ENCODE measurements around the gene ZNF684.
"Not testable (repeated sequence)": the region's sequence is repeated elsewhere in the genome, so short reads cannot be mapped to it uniquely, and the experiment has no call there.

ZNF684 gene

DNA sequence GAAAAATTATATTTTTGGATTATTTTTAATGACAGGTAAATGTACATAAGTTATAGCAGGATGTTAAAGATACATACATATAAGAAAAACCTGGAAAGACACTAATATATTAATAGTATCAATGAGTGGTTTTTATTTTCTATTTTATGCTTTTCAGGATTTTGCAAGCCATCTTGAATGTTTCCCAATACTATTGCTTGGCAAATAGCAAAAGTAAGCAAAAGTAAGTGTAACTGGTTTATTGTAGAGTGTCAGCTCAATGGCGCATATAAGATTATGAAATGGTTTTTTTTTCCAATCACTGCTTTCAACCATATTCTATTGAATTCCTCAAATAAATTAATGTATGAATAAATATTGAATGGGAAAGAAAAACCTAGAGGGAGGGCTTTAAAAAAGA lies 36.4 kb downstream of the ZNF684 start:
- no peak for DNase-seq (ENCODE audit: low read depth in 1 of 2, low spot score in 1 of 2)

DNA sequence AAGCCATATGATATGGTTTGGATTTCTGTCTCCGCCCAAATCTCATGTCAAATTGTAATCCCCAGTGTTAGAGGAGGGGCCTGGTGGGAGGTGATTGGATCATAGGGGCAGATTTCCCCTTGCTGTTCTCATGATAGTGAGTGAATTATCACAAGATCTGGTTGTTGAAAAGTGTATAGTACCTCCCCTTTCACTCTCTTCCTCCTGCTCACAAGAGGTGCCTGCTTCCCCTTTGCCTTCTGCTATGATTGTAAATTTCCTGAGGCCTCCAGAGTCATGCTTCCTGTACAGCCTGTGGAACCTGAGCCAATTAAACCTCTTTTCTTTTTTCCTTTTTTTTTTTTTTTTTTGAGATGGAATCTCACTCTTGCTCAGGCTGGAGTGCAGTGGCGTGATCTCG lies 43.4 kb downstream of the ZNF684 start:
- DNase-seq (ENCODE audit: low read depth in 1 of 2, low spot score in 1 of 2): not testable (repeated sequence)

DNA sequence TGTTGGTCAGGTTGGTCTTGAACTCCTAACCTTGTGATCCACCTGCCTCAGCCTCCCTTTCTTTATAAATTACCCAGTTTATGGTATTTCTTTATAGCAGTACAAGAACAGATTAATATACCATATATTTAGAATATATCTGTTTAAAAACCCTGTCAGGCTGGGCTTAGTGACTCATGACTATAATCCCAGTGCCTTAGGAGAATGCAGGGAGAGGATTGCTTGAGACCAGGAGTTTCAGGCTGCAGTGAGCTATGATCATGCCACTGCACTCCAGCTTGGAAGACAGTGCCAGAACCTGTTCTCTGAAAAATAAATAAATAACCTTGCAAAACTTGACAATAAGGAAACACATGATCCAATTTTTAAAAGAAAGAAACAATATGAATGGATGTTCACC lies 43.9 kb downstream of the ZNF684 start:
- no peak for DNase-seq (ENCODE audit: low read depth in 1 of 2, low spot score in 1 of 2)

DNA sequence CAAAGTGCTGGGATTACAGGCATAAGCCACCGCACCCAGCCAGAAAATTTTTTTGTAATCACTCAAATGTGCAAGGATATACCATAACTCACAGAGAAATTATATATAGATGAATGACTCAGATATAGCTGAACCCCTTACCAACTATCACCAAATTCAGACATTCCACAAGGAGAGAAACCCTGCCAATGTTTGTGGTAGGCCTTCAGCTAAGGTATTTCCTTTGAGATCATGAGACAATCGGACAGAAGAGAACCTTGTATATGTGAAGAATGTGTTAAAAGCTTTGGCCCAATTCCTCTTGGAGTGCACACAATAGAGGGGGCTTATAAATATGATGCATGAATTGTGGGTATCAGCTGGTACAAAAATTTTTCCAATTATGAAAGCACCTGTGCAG lies 50.7 kb downstream of the ZNF684 start:
- no peak for DNase-seq (ENCODE audit: low read depth in 1 of 2, low spot score in 1 of 2)

DNA sequence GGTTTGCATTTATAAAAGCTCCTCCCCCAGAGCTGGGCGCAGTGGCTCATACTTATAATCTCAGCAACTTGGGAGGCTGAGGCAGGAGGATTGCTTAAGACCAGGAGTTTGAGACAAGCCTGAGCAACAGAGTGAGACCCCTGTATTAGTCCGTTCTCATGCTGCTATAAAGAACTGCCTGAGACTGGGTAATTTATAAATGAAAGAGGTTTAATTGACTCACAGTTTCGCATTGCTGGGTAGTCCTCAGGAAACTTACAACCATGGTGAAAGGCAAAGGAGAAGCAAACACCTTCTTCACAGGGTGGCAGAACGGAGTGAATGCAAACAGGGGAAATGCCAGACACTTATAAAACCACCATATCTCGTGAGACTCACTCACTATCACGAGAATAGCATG lies 52.5 kb downstream of the ZNF684 start:
- no peak for DNase-seq (ENCODE audit: low read depth in 1 of 2, low spot score in 1 of 2)

DNA sequence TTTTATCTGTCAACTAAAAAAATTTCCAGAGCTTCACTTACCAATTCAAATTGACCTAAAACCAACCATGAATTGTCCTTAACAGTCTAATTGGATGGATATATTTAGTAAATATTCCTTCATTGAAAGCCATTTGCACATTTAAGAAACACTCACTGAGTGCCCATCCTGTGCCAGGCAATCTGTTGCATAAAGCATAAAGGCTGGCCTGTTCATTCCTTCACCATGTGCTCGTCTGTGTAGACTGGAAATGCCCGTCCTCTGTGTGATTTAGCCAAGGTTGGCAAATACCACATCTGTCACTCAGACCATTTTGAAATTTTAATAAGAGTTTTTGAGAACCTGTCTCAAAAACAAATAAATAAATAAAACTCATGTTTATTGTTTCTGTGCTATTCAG lies 57.1 kb downstream of the ZNF684 start:
- DNase-seq (ENCODE audit: low read depth in 1 of 2, low spot score in 1 of 2): no peak

DNA sequence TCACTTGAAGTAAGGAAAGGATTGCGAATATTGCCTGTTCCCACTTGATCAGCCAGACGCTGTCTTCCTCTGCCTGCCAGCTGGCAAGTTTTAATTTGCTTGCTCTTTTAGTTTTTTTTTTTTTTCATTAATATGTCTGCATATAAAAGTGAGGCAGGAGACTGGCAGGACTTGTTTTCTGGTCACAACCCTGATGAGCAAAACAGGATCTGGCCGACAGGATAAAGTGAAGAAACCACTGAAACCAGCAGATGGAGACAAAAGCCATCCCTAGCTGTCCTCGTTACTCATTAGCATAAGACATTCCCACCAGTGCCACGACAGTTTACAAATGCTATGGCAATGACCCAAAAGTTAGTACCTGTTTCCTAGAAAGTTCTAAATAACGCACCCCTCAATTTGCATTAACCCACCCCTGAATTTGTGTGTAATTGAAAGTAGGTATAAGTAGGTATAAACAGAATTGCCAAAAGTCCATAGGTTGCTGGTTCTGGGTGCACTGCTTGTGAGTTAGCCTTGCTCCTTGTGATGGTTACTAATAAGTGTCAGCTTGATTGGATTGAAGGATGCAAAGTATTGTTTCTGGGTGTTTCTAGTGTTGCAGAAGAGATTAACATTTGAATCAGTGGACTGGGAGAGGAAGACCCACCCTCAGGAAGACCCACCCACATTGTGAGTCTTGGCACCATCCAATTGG lies 60.8 kb downstream of the ZNF684 start:
- no peak for DNase-seq (ENCODE audit: low read depth in 1 of 2, low spot score in 1 of 2)

DNA sequence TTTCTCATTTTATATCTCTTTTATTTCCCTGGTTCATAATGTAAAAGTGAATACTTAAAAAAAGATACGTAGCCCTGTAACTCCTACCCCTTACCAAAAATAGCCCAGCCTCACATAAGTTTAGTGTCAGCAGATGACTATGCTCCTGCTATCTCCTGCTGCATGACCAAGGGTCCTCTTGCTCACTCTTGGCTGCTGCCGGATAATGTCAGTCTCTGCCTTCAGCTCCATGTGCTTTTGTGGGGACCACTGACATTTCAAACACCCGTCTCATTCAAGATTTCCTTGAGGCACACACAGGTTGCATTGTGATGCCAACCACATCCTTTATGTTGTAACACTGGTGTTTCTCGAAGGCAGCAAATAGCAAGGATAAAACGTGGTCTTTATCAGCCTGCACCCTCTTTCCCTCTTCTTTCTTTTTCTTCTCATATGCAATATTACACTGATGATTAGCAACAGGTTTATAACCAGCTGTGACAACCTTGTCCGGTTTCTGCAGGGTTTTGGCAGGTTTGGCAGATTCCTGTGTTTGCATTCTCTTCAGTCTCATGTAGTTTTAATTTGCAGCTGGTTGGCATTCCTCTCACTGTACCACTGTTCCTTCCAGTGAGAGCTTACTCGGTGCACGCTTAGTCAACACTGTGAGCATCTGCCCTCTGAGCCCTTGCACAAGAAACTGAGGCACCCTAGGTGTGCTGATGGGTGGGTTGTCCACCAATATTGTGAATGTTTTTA lies 62.2 kb downstream of the ZNF684 start:
- DNase-seq (ENCODE audit: low read depth in 1 of 2, low spot score in 1 of 2): no peak

DNA sequence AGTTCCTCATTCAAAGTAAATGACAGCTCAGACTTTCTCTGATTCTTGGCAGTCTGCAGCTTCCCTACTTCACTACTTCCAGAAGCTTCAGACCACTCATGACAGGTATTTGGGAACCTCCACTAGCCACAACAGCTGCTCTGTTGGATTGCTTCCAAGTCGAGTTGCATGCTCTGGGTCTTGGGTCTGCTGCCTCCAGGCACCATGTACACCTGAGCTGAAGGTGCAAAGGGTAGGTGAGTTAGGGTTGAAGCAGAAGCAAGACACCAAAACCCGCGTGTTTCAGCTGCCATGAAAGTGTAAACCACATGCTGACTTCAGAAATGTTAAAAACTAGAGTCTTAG lies 62.7 kb downstream of the ZNF684 start:
- no peak for DNase-seq (ENCODE audit: low read depth in 1 of 2, low spot score in 1 of 2)

DNA sequence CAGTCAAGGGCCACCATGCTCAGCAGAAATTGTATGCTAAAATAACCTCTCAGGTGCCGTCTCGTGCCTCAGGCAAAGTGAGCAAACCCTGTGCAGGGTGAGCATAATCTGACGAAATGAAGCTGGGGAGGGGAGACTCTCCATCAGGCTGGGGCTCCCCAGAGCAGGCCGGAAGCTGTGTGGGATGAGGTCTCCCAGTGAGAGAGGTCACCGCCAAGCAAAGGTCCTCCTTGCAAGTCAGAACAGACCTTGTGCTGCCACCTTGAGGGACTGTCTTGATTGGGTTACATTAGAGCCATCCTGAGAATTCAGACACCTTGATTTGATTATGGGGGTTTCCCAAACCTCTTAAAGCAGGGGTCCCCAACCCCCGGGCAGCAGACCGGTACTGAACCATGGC lies 64.2 kb downstream of the ZNF684 start:
- DNase-seq (ENCODE audit: low read depth in 1 of 2, low spot score in 1 of 2): no peak

Measured in stimulated activated CD4-positive, alpha-beta T cell treated with anti-CD3 and anti-CD28 coated beads, Interleukin-15, amount 100 ng/mL, for 1 hour (primary cell).